Endodermal cell (in vitro differentiated cells): ENCODE measurements around the gene ADCYAP1. TPM values are rescaled to one million over a fixed set of nuclear protein-coding genes. Genes with fewer than 3 reads are reported as not detected.

ENCODE experiments used
- DNase-seq: peaks from one replicate; pipeline ENCODE4 v3.0.0-alpha.2; 2017
- H3K27ac ChIP-seq: 2 replicates; pipeline ENCODE4 v1.5.1; 2013; ENCODE audit warnings: mild to moderate bottlenecking, low read depth, low read length, moderate library complexity
- H3K27me3 ChIP-seq: 2 replicates; pipeline ENCODE4 v1.6.1; 2013; ENCODE audit warnings: mild to moderate bottlenecking, low read length, moderate library complexity; ENCODE audit not compliant: insufficient read depth, control insufficient read depth, poor library complexity, severe bottlenecking
- H3K36me3 ChIP-seq: 2 replicates; pipeline ENCODE4 v1.7.0; 2013; ENCODE audit warnings: mild to moderate bottlenecking, low read length, moderate library complexity; ENCODE audit not compliant: control insufficient read depth, insufficient read depth
- H3K4me1 ChIP-seq: one replicate; pipeline ENCODE4 v1.7.0; 2013; ENCODE audit warnings: low read length; ENCODE audit not compliant: control insufficient read depth, insufficient read depth
- H3K4me3 ChIP-seq: 2 replicates; pipeline ENCODE4 v1.5.1; 2013; ENCODE audit warnings: mild to moderate bottlenecking, low read length, moderate library complexity
- H3K9ac ChIP-seq: 2 replicates; pipeline ENCODE4 v1.6.1; 2013; ENCODE audit warnings: mild to moderate bottlenecking, low read length, moderate library complexity; ENCODE audit not compliant: poor library complexity, severe bottlenecking; ENCODE audit errors: extremely low read depth
- H3K9me3 ChIP-seq: 2 replicates; pipeline ENCODE4 v1.6.1; 2013; ENCODE audit warnings: mild to moderate bottlenecking, low read length, moderate library complexity; ENCODE audit not compliant: control insufficient read depth
- H3K27ac Mint-ChIP-seq: 2 replicates; pipeline ENCODE4 v1.8.0; 2020; ENCODE audit warnings: mixed read lengths
- H3K27me3 Mint-ChIP-seq: 2 replicates; pipeline ENCODE4 v1.8.0; 2021; ENCODE audit warnings: mild to moderate bottlenecking, mixed read lengths; ENCODE audit not compliant: insufficient read depth
- H3K36me3 Mint-ChIP-seq: 2 replicates; pipeline ENCODE4 v1.8.0; 2020; ENCODE audit warnings: low read depth, mixed read lengths
- H3K4me1 Mint-ChIP-seq: 2 replicates; pipeline ENCODE4 v1.8.0; 2020; ENCODE audit warnings: mixed read lengths
- H3K4me3 Mint-ChIP-seq: 2 replicates; pipeline ENCODE4 v1.8.0; 2020; ENCODE audit warnings: mild to moderate bottlenecking, moderate library complexity, mixed read lengths
- H3K9me3 Mint-ChIP-seq: 2 replicates; pipeline ENCODE4 v1.8.0; 2020; ENCODE audit warnings: mild to moderate bottlenecking, mixed read lengths
- CTCF ChIP-seq: fragments of 200-600 bp; sonication (generic); conservative IDR thresholded peaks from 2 replicates; pipeline ENCODE4 v1.5.0; 2021; ENCODE audit warnings: antibody characterized with exemption, mild to moderate bottlenecking
- WGBS, 2 experiments: methylation state at CpG; one replicate each; pipeline versions ENCODE4 v1.1.5 to v1.1.7; 2013; ENCODE audit warnings: missing lambda C conversion rate in 2 of 2, mixed read lengths in 1 of 2; ENCODE audit not compliant: insufficient coverage in 1 of 2, insufficient read length in 1 of 2; 5-methylcytosine and 5-hydroxymethylcytosine counted together
- total RNA-seq, 2 donors: library from RNA; stranded (reverse); fragmentation: NEBNext Ultra II Directional in 1 of 2; extraction: Animal tissue kit (Norgen Biotek cat#: 25700) in 1 of 2; gene quantifications; 2 replicates in 1 of 2; 3 replicates in 1 of 2; pipeline ENCODE4 v1.2.1, GENCODE V29; 2021

The ADCYAP1 gene
- total RNA-seq, 2 donors from 2014 or later, result not detected

GRCh38 chr18:907885-908757, 3.5 kb downstream of the ADCYAP1 start:
- Histone ChIP-seq H3K27ac (no peak overlapping the region), H3K4me3 (peak overlapping the region; percentile 64), H3K9ac (no peak overlapping the region), H3K36me3 (no peaks in the 10 kb centered on the region), H3K4me1 (peaks cover 5% of the 10 kb centered on the region), H3K27me3 (peaks cover 100% of the 10 kb centered on the region), H3K9me3 (peaks cover 4% of the 10 kb centered on the region)
- DNase-seq, result peak; percentile 61
- no peak for TF ChIP-seq CTCF
- Mint-ChIP-seq H3K4me1 (peaks cover 19% of the 10 kb centered on the region), H3K4me3 (peak overlapping the region; percentile 52), H3K27ac (no peak overlapping the region), H3K36me3 (no peaks in the 10 kb centered on the region), H3K9me3 (peaks cover 2% of the 10 kb centered on the region), H3K27me3 (peaks cover 97% of the 10 kb centered on the region)
- 4 to 5% methylated on average over 19 to 55 of the region's 55 CpGs for WGBS, 2 experiments

DNA sequence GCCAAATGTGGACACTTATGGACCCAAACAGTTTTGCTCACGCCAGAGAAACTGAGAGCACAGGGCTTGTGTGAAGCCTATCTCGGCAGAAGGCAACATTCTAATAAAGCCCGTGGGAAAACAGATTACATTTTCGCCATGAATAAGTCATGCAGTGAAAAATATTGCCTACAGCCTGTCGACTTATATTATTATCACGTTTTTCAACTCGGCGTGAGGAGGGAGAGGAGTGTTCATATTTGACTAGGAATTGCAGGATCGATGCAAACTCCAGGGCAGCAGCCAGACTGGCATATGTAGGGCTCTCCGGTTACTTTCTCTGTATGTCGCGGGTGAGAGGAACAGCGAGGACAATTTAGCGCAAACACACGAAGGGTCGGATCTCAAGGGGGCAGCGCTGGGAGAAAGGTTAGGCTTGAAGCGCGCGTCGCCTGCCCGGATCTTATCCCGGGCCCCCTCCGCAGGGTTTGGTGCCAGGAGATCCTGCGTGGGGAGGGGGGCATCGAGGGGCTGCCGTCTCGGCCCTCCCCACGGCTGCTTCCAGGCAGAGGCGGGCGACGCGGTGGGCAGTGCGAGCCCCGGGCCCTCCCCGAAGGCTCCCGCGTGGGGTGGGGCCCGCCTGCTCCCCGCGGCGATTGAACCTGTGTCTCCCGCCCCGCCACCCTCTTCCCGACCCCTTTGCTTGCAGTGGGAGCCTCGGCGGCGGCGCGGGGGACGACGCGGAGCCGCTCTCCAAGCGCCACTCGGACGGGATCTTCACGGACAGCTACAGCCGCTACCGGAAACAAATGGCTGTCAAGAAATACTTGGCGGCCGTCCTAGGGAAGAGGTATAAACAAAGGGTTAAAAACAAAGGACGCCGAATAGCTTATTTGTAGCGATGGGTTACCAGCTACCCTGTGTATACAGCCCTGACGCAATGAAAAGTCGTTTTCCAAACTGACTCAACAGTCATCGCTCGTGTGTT, 4.4 kb downstream of the ADCYAP1 start:
- no peak overlapping the region for H3K27ac ChIP-seq
- Mint-ChIP-seq H3K9me3 (no peaks in the 10 kb centered on the region), H3K4me1 (peaks cover 19% of the 10 kb centered on the region), H3K4me3 (peak overlapping the region; percentile 52), H3K27me3 (peaks cover 97% of the 10 kb centered on the region), H3K27ac (no peak overlapping the region), H3K36me3 (no peaks in the 10 kb centered on the region)
- no peak overlapping the region for H3K9ac ChIP-seq
- H3K4me1 ChIP-seq, result peaks cover 5% of the 10 kb centered on the region
- no peaks in the 10 kb centered on the region for H3K36me3 ChIP-seq
- no peak for TF ChIP-seq CTCF
- H3K9me3 ChIP-seq, result peaks cover 1% of the 10 kb centered on the region
- 4 to 6% methylated on average over 25 to 68 of the region's 69 CpGs for WGBS, 2 experiments
- H3K27me3 ChIP-seq, result peaks cover 100% of the 10 kb centered on the region
- peak; percentile 62 for DNase-seq
- peak overlapping the region; percentile 43 for H3K4me3 ChIP-seq

DNA sequence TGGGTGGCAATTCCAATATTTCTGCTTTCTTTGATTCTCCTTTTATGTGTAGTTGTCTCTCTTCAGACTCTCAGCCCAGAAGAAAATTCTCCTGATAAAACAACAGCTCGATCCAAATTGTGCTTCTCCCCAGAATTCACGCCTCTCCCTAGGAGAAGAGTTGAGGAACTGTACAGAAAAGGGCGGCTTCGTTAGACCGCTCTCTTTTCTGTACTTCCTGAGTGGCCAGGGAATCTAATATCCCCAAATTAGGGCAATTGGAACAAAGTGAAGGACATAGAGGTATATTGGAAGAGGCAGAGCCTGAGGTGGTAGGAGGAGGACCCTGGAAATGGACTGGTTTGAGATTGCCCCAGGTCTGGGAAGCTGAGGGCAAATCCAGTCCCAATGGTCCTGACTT, 5.6 kb downstream of the ADCYAP1 start:
- peaks cover 15% of the 10 kb centered on the region for H3K4me1 Mint-ChIP-seq
- no peak overlapping the region for H3K27ac Mint-ChIP-seq

More for the DNA sequence above, 5.6 kb downstream of the ADCYAP1 start:
- no peak for TF ChIP-seq CTCF
- 65 to 78% methylated on average over 5 of the region's 5 CpGs for WGBS, 2 experiments
- Mint-ChIP-seq H3K9me3 (no peaks in the 10 kb centered on the region), H3K36me3 (no peaks in the 10 kb centered on the region), H3K27me3 (peaks cover 96% of the 10 kb centered on the region), H3K4me3 (no peak overlapping the region)
- peaks cover 5% of the 10 kb centered on the region for H3K4me1 ChIP-seq
- peaks cover 95% of the 10 kb centered on the region for H3K27me3 ChIP-seq
- H3K27ac ChIP-seq, result no peak overlapping the region
- DNase-seq, result no peak
- no peak overlapping the region for H3K9ac ChIP-seq
- H3K9me3 ChIP-seq, result no peaks in the 10 kb centered on the region
- H3K36me3 ChIP-seq, result no peaks in the 10 kb centered on the region
- H3K4me3 ChIP-seq, result no peak overlapping the region
